HepG2 (cell line): ENCODE data around the gene SPRY1. TPM values are rescaled to one million over a fixed set of nuclear protein-coding genes. Genes with fewer than 3 reads are reported as not detected.
A peak's percentile ranks its signal among the peaks of the same experiment; 100 is the strongest.

ENCODE experiments used
- AGO1 ChIP-seq: fragments of 200-400 bp; formaldehyde crosslinking; IDR thresholded peaks from 2 replicates; pipeline ENCODE4 v1.6.1; 2017; ENCODE audit warnings: mild to moderate bottlenecking, low read depth, low read length, moderate library complexity; ENCODE audit not compliant: poor library complexity, severe bottlenecking
- CBX5 ChIP-seq: sonication (generic); formaldehyde crosslinking; IDR thresholded peaks from 2 replicates; pipeline ENCODE4 v1.4.0; 2020; ENCODE audit warnings: missing genetic modification reagents, borderline replicate concordance
- CEBPB ChIP-seq: IDR thresholded peaks from 2 replicates; pipeline ENCODE4 v1.6.1; 2011; ENCODE audit warnings: low read depth, low read length, improper control_type of control experiment, borderline replicate concordance
- CEBPG ChIP-seq: IDR thresholded peaks from 2 replicates; pipeline ENCODE4 v1.6.1; 2016
- FOXA3 ChIP-seq: IDR thresholded peaks from 2 replicates; pipeline ENCODE4 v1.6.1; 2016; ENCODE audit warnings: missing genetic modification reagents, missing compliant biosample characterization
- GABPA ChIP-seq, 2 experiments: IDR thresholded peaks; 2 replicates each; pipeline ENCODE4 v1.6.1; 2011 to 2016; ENCODE audit warnings: low read depth in 2 of 2, low read length in 1 of 2, missing biosample characterization in 1 of 2, missing genetic modification characterization in 1 of 2
- HHEX ChIP-seq: IDR thresholded peaks from 2 replicates; pipeline ENCODE4 v1.6.1; 2016; ENCODE audit warnings: control low read depth
- HMG20B ChIP-seq: conservative IDR thresholded peaks from 2 replicates; pipeline ENCODE4 v1.6.1; 2016; ENCODE audit warnings: missing genetic modification reagents, missing compliant biosample characterization
- JUND ChIP-seq: sonication (generic); formaldehyde crosslinking; IDR thresholded peaks from 2 replicates; pipeline ENCODE4 v1.8.0; 2022; ENCODE audit warnings: mild to moderate bottlenecking, missing genetic modification reagents
- MLLT10 ChIP-seq: sonication (generic); formaldehyde crosslinking; IDR thresholded peaks from 2 replicates; pipeline ENCODE4 v1.4.0; 2020; ENCODE audit warnings: missing genetic modification reagents
- MTA3 ChIP-seq: sonication (generic); formaldehyde crosslinking; IDR thresholded peaks from 2 replicates; pipeline ENCODE4 v1.4.0; 2020; ENCODE audit warnings: missing genetic modification reagents
- NFIC ChIP-seq: IDR thresholded peaks from 2 replicates; pipeline ENCODE4 v1.6.1; 2012; ENCODE audit warnings: mild to moderate bottlenecking, low read length, inconsistent platforms
- NONO ChIP-seq, 2 experiments: fragments of 450-650 bp in 1 of 2; sonication (generic) in 1 of 2; formaldehyde crosslinking in 1 of 2; IDR thresholded peaks in 1 of 2; conservative IDR thresholded peaks in 1 of 2; 2 replicates each; pipeline versions ENCODE4 v1.6.1 to v1.8.0; 2017 to 2022; ENCODE audit warnings: mild to moderate bottlenecking in 1 of 2, missing genetic modification reagents in 1 of 2, moderate library complexity in 1 of 2
- PITX1 ChIP-seq: sonication (generic); formaldehyde crosslinking; IDR thresholded peaks from 2 replicates; pipeline ENCODE4 v1.5.1; 2020; ENCODE audit warnings: mild to moderate bottlenecking, missing genetic modification reagents
- RFX1 ChIP-seq: fragments of 450-650 bp; IDR thresholded peaks from 2 replicates; pipeline ENCODE4 v1.6.1; 2017
- ZEB1 ChIP-seq: IDR thresholded peaks from 2 replicates; pipeline ENCODE4 v1.6.1; 2012; ENCODE audit warnings: mild to moderate bottlenecking, low read depth, inconsistent platforms; ENCODE audit not compliant: insufficient replicate concordance
- ZFP37 ChIP-seq: sonication (generic); formaldehyde crosslinking; IDR thresholded peaks from 2 replicates; pipeline ENCODE4 v1.4.0; 2020; ENCODE audit warnings: missing genetic modification reagents, borderline replicate concordance
- ZMYM3 ChIP-seq: sonication (generic); formaldehyde crosslinking; IDR thresholded peaks from 2 replicates; pipeline ENCODE4 v1.5.1; 2020; ENCODE audit warnings: mild to moderate bottlenecking, missing genetic modification reagents
- ZNF292 ChIP-seq: sonication (generic); formaldehyde crosslinking; IDR thresholded peaks from 2 replicates; pipeline ENCODE4 v1.8.1; 2022; ENCODE audit warnings: mild to moderate bottlenecking, low read depth, missing genetic modification reagents, borderline replicate concordance
- ZNF737 ChIP-seq: sonication (generic); formaldehyde crosslinking; IDR thresholded peaks from 2 replicates; pipeline ENCODE4 v1.5.0; 2020; ENCODE audit warnings: missing genetic modification reagents, mild to moderate bottlenecking, borderline replicate concordance
- polyA plus RNA-seq, 8 experiments: library from polyadenylated mRNA; depleted of rRNA in 3 of 8; stranded (reverse) in 7 of 8; unstranded in 1 of 8; fragments of >200 nt; fragmentation: Illumina TruSeq in 4 of 8; extraction: Trizol in 4 of 8; gene quantifications; 2 replicates each; pipeline versions ENCODE4 v1.2.1 to v1.2.3, GENCODE V29; 2011 to 2016; ENCODE audit warnings: low read depth in 4 of 8, missing spikeins in 1 of 8, mixed read lengths in 1 of 8; ENCODE audit not compliant: insufficient read depth in 1 of 8
- total RNA-seq, 5 experiments: library from RNA; depleted of rRNA; stranded (reverse); fragments of >200 nt; fragmentation: Illumina TruSeq; extraction: Trizol; gene quantifications; 2 replicates each; pipeline ENCODE4 v1.2.3, GENCODE V29; 2016; ENCODE audit warnings: low read depth in 1 of 5
- TF ChIP-seq, protein P1 (sequence below): sonication (generic); formaldehyde crosslinking; IDR thresholded peaks from 2 replicates; pipeline ENCODE4 v1.4.0; 2020; ENCODE audit warnings: missing genetic modification reagents; ENCODE audit errors: not compliant biosample characterization
- TF ChIP-seq, protein P2 (sequence below): sonication (generic); formaldehyde crosslinking; IDR thresholded peaks from 2 replicates; pipeline ENCODE4 v1.4.0; 2020; ENCODE audit warnings: missing genetic modification reagents
- TF ChIP-seq, protein P3 (sequence below): IDR thresholded peaks from 2 replicates; pipeline ENCODE4 v1.6.1; 2016; ENCODE audit warnings: missing genetic modification reagents, missing compliant biosample characterization
- TF ChIP-seq, protein P4 (sequence below): sonication (generic); formaldehyde crosslinking; conservative IDR thresholded peaks from 2 replicates; pipeline ENCODE4 v1.4.0; 2020; ENCODE audit warnings: missing genetic modification reagents
- TF ChIP-seq, protein P5 (sequence below): sonication (generic); formaldehyde crosslinking; IDR thresholded peaks from 2 replicates; pipeline ENCODE4 v1.5.0; 2020; ENCODE audit warnings: missing genetic modification reagents

Gene SPRY1
- total and polyA plus RNA-seq, 2 of the 13 experiments (the other 11 are each of a cell fraction or from before 2014, with no cell fraction given), result 24.7 to 33.4 TPM

DNA sequence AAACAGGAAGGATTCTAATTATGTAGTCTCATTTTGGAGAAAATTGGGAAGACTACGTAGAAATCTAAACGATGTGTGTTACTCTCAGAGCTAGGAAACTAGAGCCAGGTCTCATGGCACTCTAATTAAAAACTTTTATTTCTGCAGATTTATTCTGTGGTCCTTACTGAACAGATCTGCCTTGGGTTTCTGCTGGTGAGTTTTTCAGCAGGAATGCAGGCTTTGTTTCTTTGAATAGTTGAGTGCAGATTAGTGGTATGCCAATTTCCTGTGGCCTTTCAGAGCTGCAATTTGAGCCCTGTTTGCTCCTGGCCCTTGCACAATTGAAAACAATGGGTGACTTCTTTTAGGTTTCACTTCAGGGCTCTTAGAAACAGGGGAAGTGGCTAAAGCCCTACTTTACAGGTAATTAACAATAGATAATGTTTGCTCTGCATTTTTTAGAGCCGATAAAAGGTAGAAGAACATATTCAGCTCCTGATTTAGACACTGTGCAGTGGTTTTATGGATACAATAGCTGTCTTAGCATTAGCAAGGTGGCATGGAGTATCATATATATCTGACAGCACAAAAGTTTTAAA, 21.8 kb downstream of the SPRY1 start (continued):
- TF ChIP-seq, protein P1, sequence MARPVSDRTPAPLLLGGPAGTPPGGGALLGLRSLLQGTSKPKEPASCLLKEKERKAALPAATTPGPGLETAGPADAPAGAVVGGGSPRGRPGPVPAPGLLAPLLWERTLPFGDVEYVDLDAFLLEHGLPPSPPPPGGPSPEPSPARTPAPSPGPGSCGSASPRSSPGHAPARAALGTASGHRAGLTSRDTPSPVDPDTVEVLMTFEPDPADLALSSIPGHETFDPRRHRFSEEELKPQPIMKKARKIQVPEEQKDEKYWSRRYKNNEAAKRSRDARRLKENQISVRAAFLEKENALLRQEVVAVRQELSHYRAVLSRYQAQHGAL (CRISPR knock-in tag), result no peak
- TF ChIP-seq CEBPG (CRISPR knock-in tag), result peak; percentile 93
- TF ChIP-seq PITX1 (CRISPR knock-in tag), result peak; percentile 91
- peak; percentile 70 for TF ChIP-seq HHEX
- TF ChIP-seq GABPA (IDR thresholded peaks at IDR 0.05; ENCODE audit: low read depth, low read length), result no peak
- peak; percentile 51; the same call in 1 of the 2 replicates for TF ChIP-seq GABPA (CRISPR knock-in tag; IDR thresholded peaks at IDR 0.05; ENCODE audit: low read depth)
- TF ChIP-seq, protein P2, sequence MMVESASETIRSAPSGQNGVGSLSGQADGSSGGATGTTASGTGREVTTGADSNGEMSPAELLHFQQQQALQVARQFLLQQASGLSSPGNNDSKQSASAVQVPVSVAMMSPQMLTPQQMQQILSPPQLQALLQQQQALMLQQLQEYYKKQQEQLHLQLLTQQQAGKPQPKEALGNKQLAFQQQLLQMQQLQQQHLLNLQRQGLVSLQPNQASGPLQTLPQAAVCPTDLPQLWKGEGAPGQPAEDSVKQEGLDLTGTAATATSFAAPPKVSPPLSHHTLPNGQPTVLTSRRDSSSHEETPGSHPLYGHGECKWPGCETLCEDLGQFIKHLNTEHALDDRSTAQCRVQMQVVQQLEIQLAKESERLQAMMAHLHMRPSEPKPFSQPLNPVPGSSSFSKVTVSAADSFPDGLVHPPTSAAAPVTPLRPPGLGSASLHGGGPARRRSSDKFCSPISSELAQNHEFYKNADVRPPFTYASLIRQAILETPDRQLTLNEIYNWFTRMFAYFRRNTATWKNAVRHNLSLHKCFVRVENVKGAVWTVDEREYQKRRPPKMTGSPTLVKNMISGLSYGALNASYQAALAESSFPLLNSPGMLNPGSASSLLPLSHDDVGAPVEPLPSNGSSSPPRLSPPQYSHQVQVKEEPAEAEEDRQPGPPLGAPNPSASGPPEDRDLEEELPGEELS (CRISPR knock-in tag), result peak; percentile 96
- TF ChIP-seq ZNF737 (CRISPR knock-in tag), result no peak
- TF ChIP-seq ZNF292 (CRISPR knock-in tag), result peak; percentile 83; the same call in 1 of the 2 replicates
- TF ChIP-seq ZMYM3 (CRISPR knock-in tag), result peak; percentile 48; the same call in 1 of the 2 replicates
- peak; percentile 92 for TF ChIP-seq HMG20B (CRISPR knock-in tag)
- no peak for TF ChIP-seq ZFP37 (CRISPR knock-in tag)
- TF ChIP-seq RFX1, result no peak
- TF ChIP-seq AGO1, result no peak
- no peak for TF ChIP-seq JUND (CRISPR knock-in tag)
- peak; percentile 83 for TF ChIP-seq ZEB1
- TF ChIP-seq, protein P3, sequence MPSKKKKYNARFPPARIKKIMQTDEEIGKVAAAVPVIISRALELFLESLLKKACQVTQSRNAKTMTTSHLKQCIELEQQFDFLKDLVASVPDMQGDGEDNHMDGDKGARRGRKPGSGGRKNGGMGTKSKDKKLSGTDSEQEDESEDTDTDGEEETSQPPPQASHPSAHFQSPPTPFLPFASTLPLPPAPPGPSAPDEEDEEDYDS (CRISPR knock-in tag), result 0 out of 2 replicates have a peak, but pooled peaks have one; percentile 24
- TF ChIP-seq, protein P4, sequence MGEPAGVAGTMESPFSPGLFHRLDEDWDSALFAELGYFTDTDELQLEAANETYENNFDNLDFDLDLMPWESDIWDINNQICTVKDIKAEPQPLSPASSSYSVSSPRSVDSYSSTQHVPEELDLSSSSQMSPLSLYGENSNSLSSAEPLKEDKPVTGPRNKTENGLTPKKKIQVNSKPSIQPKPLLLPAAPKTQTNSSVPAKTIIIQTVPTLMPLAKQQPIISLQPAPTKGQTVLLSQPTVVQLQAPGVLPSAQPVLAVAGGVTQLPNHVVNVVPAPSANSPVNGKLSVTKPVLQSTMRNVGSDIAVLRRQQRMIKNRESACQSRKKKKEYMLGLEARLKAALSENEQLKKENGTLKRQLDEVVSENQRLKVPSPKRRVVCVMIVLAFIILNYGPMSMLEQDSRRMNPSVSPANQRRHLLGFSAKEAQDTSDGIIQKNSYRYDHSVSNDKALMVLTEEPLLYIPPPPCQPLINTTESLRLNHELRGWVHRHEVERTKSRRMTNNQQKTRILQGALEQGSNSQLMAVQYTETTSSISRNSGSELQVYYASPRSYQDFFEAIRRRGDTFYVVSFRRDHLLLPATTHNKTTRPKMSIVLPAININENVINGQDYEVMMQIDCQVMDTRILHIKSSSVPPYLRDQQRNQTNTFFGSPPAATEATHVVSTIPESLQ (CRISPR knock-in tag), result 0 out of 2 replicates have a peak, but pooled peaks have one; percentile 19
- peak; percentile 29; the same call in 1 of the 2 replicates for TF ChIP-seq CBX5 (CRISPR knock-in tag)
- peak; percentile 93 for TF ChIP-seq NFIC
- TF ChIP-seq MLLT10 (CRISPR knock-in tag), result no peak
- peak; percentile 87 for TF ChIP-seq FOXA3
- no peak for TF ChIP-seq MTA3 (CRISPR knock-in tag)
- TF ChIP-seq CEBPB, result peak; percentile 93
- no peak for TF ChIP-seq NONO (IDR thresholded peaks at IDR 0.05)
- peak; percentile 44; the same call in 1 of the 2 replicates for TF ChIP-seq NONO (CRISPR knock-in tag; conservative IDR thresholded peaks at IDR 0.05)
- TF ChIP-seq, protein P5, sequence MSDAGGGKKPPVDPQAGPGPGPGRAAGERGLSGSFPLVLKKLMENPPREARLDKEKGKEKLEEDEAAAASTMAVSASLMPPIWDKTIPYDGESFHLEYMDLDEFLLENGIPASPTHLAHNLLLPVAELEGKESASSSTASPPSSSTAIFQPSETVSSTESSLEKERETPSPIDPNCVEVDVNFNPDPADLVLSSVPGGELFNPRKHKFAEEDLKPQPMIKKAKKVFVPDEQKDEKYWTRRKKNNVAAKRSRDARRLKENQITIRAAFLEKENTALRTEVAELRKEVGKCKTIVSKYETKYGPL (CRISPR knock-in tag), result no peak
